Vagina (tissue), 2 donors: ENCODE results near the gene RASSF8.

Source experiments
- CTCF ChIP-seq, 3 experiments: fragments of 450-650 bp in 2 of 3; fragments of 200-600 bp in 1 of 3; sonication (generic) in 1 of 3; IDR thresholded peaks; one replicate each; pipeline ENCODE4 v1.5.1; 2017 to 2019; ENCODE audit warnings: antibody characterized with exemption in 3 of 3, mild to moderate bottlenecking in 2 of 3, moderate library complexity in 2 of 3
- POLR2A ChIP-seq, 2 donors: fragments of 450-650 bp; IDR thresholded peaks; one replicate each; pipeline ENCODE4 v1.6.1; 2017; ENCODE audit warnings: antibody characterized with exemption in 2 of 2, mild to moderate bottlenecking in 2 of 2, moderate library complexity in 2 of 2

- TF ChIP-seq CTCF (IDR thresholded peaks at IDR 0.05) (no peak), POLR2A (IDR thresholded peaks at IDR 0.05) (no peak)
Measured at GRCh38 chr12:26065451-26065850, 107.0 kb downstream of the RASSF8 start.
